Muscle of arm (tissue), 14 donors: ENCODE results near the gene SNCA. TPM values are rescaled to one million over a fixed set of nuclear protein-coding genes. Genes with fewer than 3 reads are reported as not detected.

Source experiments
- DNase-seq: peaks from one replicate; pipeline ENCODE4 v3.0.0-alpha.2; 2013
- long read RNA-seq, 11 donors: transcript quantifications; one replicate each; lab custom pipeline, GENCODE V29; 2026
- polyA plus RNA-seq, 12 donors: library from polyadenylated mRNA; unstranded; fragments of 120-200 nt; gene quantifications; one replicate each; pipeline ENCODE4 v1.2.1, GENCODE V29; 2013; ENCODE audit not compliant: insufficient read length in 12 of 12

The SNCA gene
- 10 to 100 TPM in 10 of 12 donors, 1 to 10 TPM in 1, not detected in 1; 9.7 to 74.6 (median 27.2) TPM for polyA plus RNA-seq
- long read RNA-seq, donor 1, transcript SNCA-205 (6 exons, 1,290 nt), result major isoform, 14 of 18 reads
- long read RNA-seq, donor 1, partial matches to known transcripts, result 0 of 18 reads
- long read RNA-seq, donor 1, other reads (novel, unspliced or antisense), result 0 of 18 reads
- long read RNA-seq, donor 2, transcript SNCA-205 (6 exons, 1,290 nt), result major isoform, 10 of 11 reads
- long read RNA-seq, donor 2, partial matches to known transcripts, result 0 of 11 reads
- long read RNA-seq, donor 2, other reads (novel, unspliced or antisense), result 0 of 11 reads
- long read RNA-seq, donor 3, partial matches to known transcripts, result 0 of 5 reads
- long read RNA-seq, donor 3, other reads (novel, unspliced or antisense), result 0 of 5 reads
- long read RNA-seq, donor 4, partial matches to known transcripts, result 0 of 4 reads
- long read RNA-seq, donor 4, other reads (novel, unspliced or antisense), result 0 of 4 reads
- long read RNA-seq, donor 5, transcript SNCA-205 (6 exons, 1,290 nt), result major isoform, 9 of 9 reads
- long read RNA-seq, donor 5, partial matches to known transcripts, result 0 of 9 reads
- long read RNA-seq, donor 5, other reads (novel, unspliced or antisense), result 0 of 9 reads
- long read RNA-seq, donor 6, transcript SNCA-205 (6 exons, 1,290 nt), result major isoform, 7 of 8 reads
- long read RNA-seq, donor 6, partial matches to known transcripts, result 0 of 8 reads
- long read RNA-seq, donor 6, other reads (novel, unspliced or antisense), result 0 of 8 reads
- long read RNA-seq, donor 7, transcript SNCA-205 (6 exons, 1,290 nt), result major isoform, 10 of 11 reads
- long read RNA-seq, donor 7, partial matches to known transcripts, result 0 of 11 reads
- long read RNA-seq, donor 7, other reads (novel, unspliced or antisense), result 0 of 11 reads
- long read RNA-seq, donor 8, transcript SNCA-205 (6 exons, 1,290 nt), result major isoform, 10 of 11 reads
- long read RNA-seq, donor 8, partial matches to known transcripts, result 0 of 11 reads
- long read RNA-seq, donor 8, other reads (novel, unspliced or antisense), result 0 of 11 reads
- long read RNA-seq, donor 9, transcript SNCA-205 (6 exons, 1,290 nt), result major isoform, 5 of 7 reads
- long read RNA-seq, donor 9, partial matches to known transcripts, result 0 of 7 reads
- long read RNA-seq, donor 9, other reads (novel, unspliced or antisense), result 0 of 7 reads
- long read RNA-seq, donor 10, partial matches to known transcripts, result 0 of 3 reads
- long read RNA-seq, donor 10, other reads (novel, unspliced or antisense), result 0 of 3 reads
- long read RNA-seq, donor 11, transcript SNCA-205 (6 exons, 1,290 nt), result major isoform, 23 of 33 reads
- long read RNA-seq, donor 11, partial matches to known transcripts, result 5 of 33 reads
- long read RNA-seq, donor 11, other reads (novel, unspliced or antisense), result 0 of 33 reads

- peak; percentile 63 for DNase-seq
These were observed at the start of gene SNCA for GRCh38 chr4:89836897-89837384. Gene SNCA (minus strand): TSS chr4:89837161. CDS start chr4:89835667, 1,494 bp downstream.

GRCh38 chr4:89879215-89879614 is 42.3 kb upstream of the SNCA start:
- DNase-seq, result no peak

GRCh38 chr4:89878611-89879010 is 41.6 kb upstream of the SNCA start:
- no peak for DNase-seq

- no peak for DNase-seq
These were observed 39.6 kb upstream of the SNCA start for GRCh38 chr4:89876548-89876947.

GRCh38 chr4:89871211-89871610 is 34.2 kb upstream of the SNCA start:
- no peak for DNase-seq

- no peak for DNase-seq
These were observed 32.1 kb upstream of the SNCA start for GRCh38 chr4:89868999-89869589.

- no peak for DNase-seq
These were observed 31.3 kb upstream of the SNCA start for GRCh38 chr4:89868276-89868675.

GRCh38 chr4:89863533-89863932 is 26.6 kb upstream of the SNCA start:
- no peak for DNase-seq

GRCh38 chr4:89860971-89861370 is 24.0 kb upstream of the SNCA start:
- DNase-seq, result no peak

GRCh38 chr4:89855236-89855635 is 18.3 kb upstream of the SNCA start:
- DNase-seq, result no peak

GRCh38 chr4:89847571-89848325 is 10.8 kb upstream of the SNCA start:
- DNase-seq, result no peak

- no peak for DNase-seq
These were observed 2.6 kb upstream of the SNCA start for GRCh38 chr4:89839558-89839957.

GRCh38 chr4:89837993-89838390 is 1.0 kb upstream of the SNCA start:
- peak; percentile 6 for DNase-seq

- no peak for DNase-seq
These were observed 528 bp upstream of the SNCA start for GRCh38 chr4:89837385-89837992.

- DNase-seq, result peak; percentile 3
These were observed 773 bp downstream of the SNCA start for GRCh38 chr4:89836031-89836745.

GRCh38 chr4:89835413-89835812 is 1.5 kb downstream of the SNCA start:
- no peak for DNase-seq

- no peak for DNase-seq
These were observed 2.3 kb downstream of the SNCA start for GRCh38 chr4:89834486-89835209.

- DNase-seq, result peak; percentile 14
These were observed 7.4 kb downstream of the SNCA start for GRCh38 chr4:89829470-89830138.
